SK-N-SH treated with all-trans-retinoic acid at 6 μM for 48 hours (cell line): ENCODE results near the gene WDR91.

ENCODE experiments used
- ATAC-seq: fragments of 200-7000 bp; cut with Tn5 transposase; 3 replicates; pipeline ENCODE4 v1.9.1; 2020; ENCODE audit warnings: mild to moderate bottlenecking, moderate library complexity
- ARNTL ChIP-seq: fragments of 450-650 bp; formaldehyde crosslinking; IDR thresholded peaks from 2 replicates; pipeline ENCODE4 v1.5.0; 2020; ENCODE audit warnings: low read depth, mild to moderate bottlenecking, moderate library complexity, borderline replicate concordance
- BACH2 ChIP-seq: fragments of 250-450 bp; sonication (Bioruptor Pico); IDR thresholded peaks from 2 replicates; pipeline ENCODE4 v1.9.0; 2021; ENCODE audit warnings: mild to moderate bottlenecking, borderline replicate concordance
- CREB5 ChIP-seq: fragments of 250-450 bp; sonication (Bioruptor Pico); IDR thresholded peaks from 2 replicates; pipeline ENCODE4 v1.5.1; 2020; ENCODE audit warnings: low read depth, mild to moderate bottlenecking, moderate library complexity
- CSDC2 ChIP-seq: fragments of 250-450 bp; sonication (Bioruptor Pico); IDR thresholded peaks from 2 replicates; pipeline ENCODE4 v1.5.0; 2020; ENCODE audit warnings: mild to moderate bottlenecking, moderate library complexity
- ESRRG ChIP-seq: fragments of 250-450 bp; sonication (Bioruptor Pico); IDR thresholded peaks from 2 replicates; pipeline ENCODE4 v1.6.1; 2021; ENCODE audit warnings: mild to moderate bottlenecking
- GLIS3 ChIP-seq: fragments of 250-450 bp; sonication (Bioruptor Pico); IDR thresholded peaks from 2 replicates; pipeline ENCODE4 v1.5.0; 2020; ENCODE audit warnings: mild to moderate bottlenecking, moderate library complexity
- ISL1 ChIP-seq: fragments of 250-450 bp; sonication (Bioruptor Pico); IDR thresholded peaks from 2 replicates; pipeline ENCODE4 v2.1.2; 2022; ENCODE audit warnings: mild to moderate bottlenecking, moderate library complexity
- POU6F1 ChIP-seq: fragments of 250-450 bp; sonication (Bioruptor Pico); IDR thresholded peaks from 2 replicates; pipeline ENCODE4 v1.8.0; 2021; ENCODE audit warnings: low read depth, mild to moderate bottlenecking, moderate library complexity, borderline replicate concordance
- RARB ChIP-seq: fragments of 250-450 bp; sonication (Bioruptor Pico); IDR thresholded peaks from 2 replicates; pipeline ENCODE4 v1.8.0; 2021; ENCODE audit warnings: mild to moderate bottlenecking, moderate library complexity
- SNAI2 ChIP-seq: fragments of 250-450 bp; sonication (Bioruptor Pico); IDR thresholded peaks from 2 replicates; pipeline ENCODE4 v1.5.0; 2020; ENCODE audit warnings: mild to moderate bottlenecking, moderate library complexity
- TCF4 ChIP-seq: fragments of 250-450 bp; sonication (Bioruptor Pico); IDR thresholded peaks from 2 replicates; pipeline ENCODE4 v1.8.0; 2021; ENCODE audit warnings: mild to moderate bottlenecking, moderate library complexity, borderline replicate concordance
- TOX ChIP-seq: fragments of 250-450 bp; sonication (Bioruptor Pico); IDR thresholded peaks from 2 replicates; pipeline ENCODE4 v1.8.0; 2021; ENCODE audit warnings: mild to moderate bottlenecking, moderate library complexity, borderline replicate concordance
- TSHZ2 ChIP-seq: fragments of 250-450 bp; sonication (Bioruptor Pico); IDR thresholded peaks from 2 replicates; pipeline ENCODE4 v1.5.0; 2020; ENCODE audit warnings: mild to moderate bottlenecking, moderate library complexity
- ZC3H10 ChIP-seq: fragments of 250-450 bp; sonication (Bioruptor Pico); IDR thresholded peaks from 2 replicates; pipeline ENCODE4 v1.5.1; 2021; ENCODE audit warnings: mild to moderate bottlenecking, moderate library complexity
- ZFP3 ChIP-seq: fragments of 250-450 bp; sonication (Bioruptor Pico); IDR thresholded peaks from 2 replicates; pipeline ENCODE4 v1.5.0; 2020; ENCODE audit warnings: mild to moderate bottlenecking, moderate library complexity
- ZFP30 ChIP-seq: fragments of 450-650 bp; formaldehyde crosslinking; IDR thresholded peaks from 2 replicates; pipeline ENCODE4 v1.5.0; 2022; ENCODE audit warnings: mild to moderate bottlenecking, moderate library complexity
- ZNF565 ChIP-seq: fragments of 450-650 bp; formaldehyde crosslinking; conservative IDR thresholded peaks from 2 replicates; pipeline ENCODE4 v1.5.0; 2020; ENCODE audit warnings: low read depth, mild to moderate bottlenecking, moderate library complexity
- ZNF70 ChIP-seq: fragments of 450-650 bp; formaldehyde crosslinking; IDR thresholded peaks from 2 replicates; pipeline ENCODE4 v1.5.0; 2020; ENCODE audit warnings: mild to moderate bottlenecking, moderate library complexity

WDR91 gene

DNA sequence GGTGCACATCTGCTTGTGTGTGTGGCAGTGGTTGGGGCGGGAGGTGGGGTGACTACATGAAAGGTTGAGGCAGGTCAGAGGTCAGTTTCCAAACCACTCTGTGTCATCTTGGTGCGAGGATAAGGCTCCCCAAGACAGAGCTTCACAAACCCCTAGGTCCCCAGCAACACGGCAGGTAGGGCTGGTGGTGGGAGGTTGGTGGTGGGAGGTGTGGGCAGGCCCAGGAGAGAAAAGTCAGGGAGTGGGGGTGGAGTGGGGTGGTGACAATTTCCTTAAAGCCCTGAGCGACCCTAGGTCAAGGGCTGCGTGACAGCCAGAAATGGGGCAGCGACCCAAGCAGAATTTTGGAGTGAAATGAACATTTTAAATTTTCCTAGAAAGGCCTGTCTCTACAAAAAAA lies 20.8 kb upstream of the WDR91 start:
- no peak for TF ChIP-seq ESRRG (CRISPR knock-in tag)
- no peak for TF ChIP-seq RARB (CRISPR knock-in tag)
- TF ChIP-seq ISL1 (CRISPR knock-in tag): no peak
- ATAC-seq: no peak

- no peak for TF ChIP-seq TSHZ2 (CRISPR knock-in tag)
- no peak for TF ChIP-seq BACH2 (CRISPR knock-in tag)
- TF ChIP-seq ZFP30 (CRISPR knock-in tag): no peak
- TF ChIP-seq GLIS3: no peak
- TF ChIP-seq TOX (CRISPR knock-in tag): no peak
- TF ChIP-seq POU6F1 (CRISPR knock-in tag): no peak
- ATAC-seq: no peak
These were observed 20.4 kb upstream of the WDR91 start for GRCh38 chr7:135231686-135232085.

DNA sequence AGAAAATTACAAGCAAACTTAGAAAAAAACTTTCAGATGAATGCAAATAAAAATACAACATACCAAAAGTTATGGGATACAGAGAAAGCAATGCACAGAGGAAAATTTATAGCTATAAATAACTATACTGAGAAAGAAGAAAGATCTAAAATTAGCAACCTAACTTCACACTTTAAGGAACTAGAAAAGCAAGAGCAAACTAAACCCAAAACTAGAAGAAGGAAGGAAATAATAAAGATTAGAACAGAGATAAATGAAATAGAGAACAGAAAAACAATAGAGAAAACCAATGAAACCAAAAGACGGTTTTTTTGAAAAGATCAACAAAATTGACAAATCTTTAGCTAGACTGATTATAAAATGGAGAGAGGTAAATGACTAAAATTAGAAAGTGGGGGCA lies 12.7 kb upstream of the WDR91 start:
- ATAC-seq: no peak
- TF ChIP-seq ESRRG (CRISPR knock-in tag) (no peak), POU6F1 (CRISPR knock-in tag) (no peak)

- no peak for ATAC-seq
- TF ChIP-seq ZC3H10 (no peak), RARB (CRISPR knock-in tag) (no peak), ARNTL (CRISPR knock-in tag) (no peak), ZNF70 (CRISPR knock-in tag) (no peak), ZNF565 (CRISPR knock-in tag) (no peak), ISL1 (CRISPR knock-in tag) (no peak), CREB5 (CRISPR knock-in tag) (no peak), ZFP3 (CRISPR knock-in tag) (no peak), CSDC2 (CRISPR knock-in tag) (no peak), SNAI2 (CRISPR knock-in tag) (no peak), TSHZ2 (CRISPR knock-in tag) (no peak), TCF4 (no peak)
These were observed 6.6 kb upstream of the WDR91 start for GRCh38 chr7:135217645-135218509.
